Hepatocyte (in vitro differentiated cells): Measurements from ENCODE around the gene ARHGEF26. TPM values are rescaled to one million over a fixed set of nuclear protein-coding genes. Genes with fewer than 3 reads are reported as not detected.

ENCODE experiments used
- DNase-seq: peaks from one replicate; pipeline ENCODE4 v3.0.0-alpha.2; 2016; ENCODE audit warnings: low spot score
- H2AFZ ChIP-seq: fragments of 200-600 bp; sonication (generic); 2 replicates; pipeline ENCODE4 v1.6.0; 2016; ENCODE audit warnings: antibody characterized with exemption, mild to moderate bottlenecking
- H3K27ac ChIP-seq: fragments of 200-600 bp; sonication (generic); 2 replicates; pipeline ENCODE4 v1.5.1; 2016; ENCODE audit warnings: mild to moderate bottlenecking
- H3K27me3 ChIP-seq: fragments of 200-600 bp; sonication (generic); 2 replicates; pipeline ENCODE4 v1.6.1; 2016
- H3K36me3 ChIP-seq: fragments of 200-600 bp; sonication (generic); replicated peaks from 2 replicates; pipeline ENCODE4 v1.5.1; 2016; ENCODE audit warnings: low read depth; ENCODE audit not compliant: insufficient read depth
- H3K4me1 ChIP-seq: fragments of 200-600 bp; sonication (generic); 2 replicates; pipeline ENCODE4 v1.5.1; 2016; ENCODE audit warnings: mild to moderate bottlenecking, moderate library complexity; ENCODE audit not compliant: insufficient read depth
- H3K4me2 ChIP-seq: fragments of 200-600 bp; sonication (generic); 2 replicates; pipeline ENCODE4 v1.6.0; 2016
- H3K4me3 ChIP-seq: fragments of 200-600 bp; sonication (generic); 2 replicates; pipeline ENCODE4 v1.5.1; 2016; ENCODE audit warnings: mild to moderate bottlenecking
- H3K79me2 ChIP-seq: fragments of 200-600 bp; sonication (generic); 2 replicates; pipeline ENCODE4 v1.6.0; 2017; ENCODE audit warnings: mild to moderate bottlenecking
- H3K9me2 ChIP-seq: fragments of 200-600 bp; sonication (generic); replicated peaks from 2 replicates; pipeline ENCODE4 v1.6.0; 2017; ENCODE audit warnings: mild to moderate bottlenecking; ENCODE audit not compliant: insufficient read depth
- H3K9me3 ChIP-seq: fragments of 200-600 bp; sonication (generic); 2 replicates; pipeline ENCODE4 v1.5.1; 2016; ENCODE audit warnings: low read depth, mild to moderate bottlenecking
- H4K20me1 ChIP-seq: fragments of 200-600 bp; sonication (generic); 2 replicates; pipeline ENCODE4 v1.6.0; 2016; ENCODE audit warnings: mild to moderate bottlenecking; ENCODE audit not compliant: insufficient read depth, poor library complexity, severe bottlenecking
- EZH2 ChIP-seq: fragments of 200-600 bp; sonication (generic); IDR thresholded peaks from 2 replicates; pipeline ENCODE4 v1.6.1; 2016; ENCODE audit warnings: antibody characterized with exemption, mild to moderate bottlenecking, borderline replicate concordance
- EZH2phosphoT487 ChIP-seq: fragments of 200-600 bp; sonication (generic); IDR thresholded peaks from one replicate; pipeline ENCODE4 v1.6.1; 2018; ENCODE audit warnings: antibody characterized with exemption, mild to moderate bottlenecking, low read depth, moderate library complexity; ENCODE audit not compliant: unreplicated experiment, severe bottlenecking
- WGBS: methylation state at CpG from one replicate; pipeline ENCODE4 v1.1.6; 2016; ENCODE audit warnings: low lambda C conversion rate; ENCODE audit errors: missing lambda C conversion rate; 5-methylcytosine and 5-hydroxymethylcytosine counted together
- polyA plus RNA-seq: library from polyadenylated mRNA; unstranded; fragments of >200 nt; fragmentation: Nextera tagmentation; extraction: Ambion mirVana; gene quantifications from 2 replicates; pipeline ENCODE4 v1.2.1, GENCODE V29; 2016
- total RNA-seq: library from RNA; depleted of rRNA; stranded (reverse); fragments of >200 nt; gene quantifications from 2 replicates; pipeline ENCODE4 v1.2.3, GENCODE V29; 2014
- TF ChIP-seq, protein P1 (sequence below): fragments of 200-600 bp; sonication (generic); IDR thresholded peaks from 2 replicates; pipeline ENCODE4 v1.5.1; 2016; ENCODE audit warnings: antibody characterized with exemption, mild to moderate bottlenecking; ENCODE audit not compliant: poor library complexity

Gene ARHGEF26
- total and polyA plus RNA-seq, 2 experiments from 2014 or later, result 13.6 to 20.9 TPM

DNA sequence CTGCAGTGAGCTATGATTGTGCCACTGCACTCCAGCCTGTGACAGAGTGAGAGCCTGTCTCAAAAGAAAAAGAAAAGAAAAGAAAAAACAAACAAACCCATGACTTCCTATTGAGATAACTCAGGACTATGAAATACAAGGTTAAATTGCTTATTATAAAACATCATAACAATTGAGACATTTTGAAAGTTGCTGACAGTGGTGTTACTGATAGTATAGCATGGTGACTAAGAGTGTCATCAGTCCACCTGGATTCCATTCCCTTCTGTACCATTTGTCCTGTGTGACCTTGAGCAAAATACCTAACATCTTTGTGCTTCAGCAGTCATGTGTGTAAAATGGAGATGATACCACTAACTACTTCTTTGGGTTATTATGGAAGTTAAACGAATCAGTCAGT, 49.1 kb downstream of the ARHGEF26 start:
- 91% methylated on average over 1 of the region's 1 CpG for WGBS
- H2AFZ ChIP-seq, result no peak overlapping the region
- H3K79me2 ChIP-seq, result no peaks in the 10 kb centered on the region
- no peak for DNase-seq
- no peak overlapping the region for H3K4me3 ChIP-seq
- H3K27me3 ChIP-seq, result no peaks in the 10 kb centered on the region
- TF ChIP-seq EZH2, result no peak
- no peak for TF ChIP-seq EZH2phosphoT487
- TF ChIP-seq, protein P1, sequence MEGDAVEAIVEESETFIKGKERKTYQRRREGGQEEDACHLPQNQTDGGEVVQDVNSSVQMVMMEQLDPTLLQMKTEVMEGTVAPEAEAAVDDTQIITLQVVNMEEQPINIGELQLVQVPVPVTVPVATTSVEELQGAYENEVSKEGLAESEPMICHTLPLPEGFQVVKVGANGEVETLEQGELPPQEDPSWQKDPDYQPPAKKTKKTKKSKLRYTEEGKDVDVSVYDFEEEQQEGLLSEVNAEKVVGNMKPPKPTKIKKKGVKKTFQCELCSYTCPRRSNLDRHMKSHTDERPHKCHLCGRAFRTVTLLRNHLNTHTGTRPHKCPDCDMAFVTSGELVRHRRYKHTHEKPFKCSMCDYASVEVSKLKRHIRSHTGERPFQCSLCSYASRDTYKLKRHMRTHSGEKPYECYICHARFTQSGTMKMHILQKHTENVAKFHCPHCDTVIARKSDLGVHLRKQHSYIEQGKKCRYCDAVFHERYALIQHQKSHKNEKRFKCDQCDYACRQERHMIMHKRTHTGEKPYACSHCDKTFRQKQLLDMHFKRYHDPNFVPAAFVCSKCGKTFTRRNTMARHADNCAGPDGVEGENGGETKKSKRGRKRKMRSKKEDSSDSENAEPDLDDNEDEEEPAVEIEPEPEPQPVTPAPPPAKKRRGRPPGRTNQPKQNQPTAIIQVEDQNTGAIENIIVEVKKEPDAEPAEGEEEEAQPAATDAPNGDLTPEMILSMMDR, result no peak
- peaks cover 4% of the 10 kb centered on the region for H3K4me1 ChIP-seq
- H3K9me2 ChIP-seq, result no peaks in the 10 kb centered on the region
- H3K4me2 ChIP-seq, result no peak overlapping the region
- H3K9me3 ChIP-seq, result no peaks in the 10 kb centered on the region
- H3K36me3 ChIP-seq, result no peaks in the 10 kb centered on the region
- H4K20me1 ChIP-seq, result no peaks in the 10 kb centered on the region
- no peak overlapping the region for H3K27ac ChIP-seq

DNA sequence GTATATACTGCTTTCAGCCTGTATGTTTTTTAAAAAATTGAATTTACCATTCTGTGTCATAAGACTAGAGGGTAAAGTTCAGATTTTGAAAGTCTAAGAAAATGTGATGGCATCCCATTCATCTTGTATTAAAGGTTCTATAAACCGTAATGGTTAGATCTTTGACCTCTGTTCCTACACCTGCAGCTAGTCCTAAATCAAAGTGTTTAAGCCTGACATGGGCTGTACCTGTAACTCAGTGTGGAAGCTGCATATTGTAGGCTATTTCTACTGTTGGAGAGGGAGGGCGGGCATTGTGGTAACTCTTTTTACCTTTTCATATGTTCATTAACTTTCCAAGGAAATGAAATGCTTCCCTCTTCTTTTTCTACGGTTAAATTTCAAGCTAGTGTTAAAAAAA, 53.9 kb downstream of the ARHGEF26 start:
- 85% methylated on average over 3 of the region's 3 CpGs for WGBS
- Histone ChIP-seq H3K27me3 (no peaks in the 10 kb centered on the region), H3K9me2 (no peaks in the 10 kb centered on the region), H2AFZ (no peak overlapping the region), H3K79me2 (no peaks in the 10 kb centered on the region), H3K4me1 (peaks cover 12% of the 10 kb centered on the region), H3K27ac (no peak overlapping the region), H3K36me3 (no peaks in the 10 kb centered on the region), H3K4me2 (no peak overlapping the region), H3K4me3 (no peak overlapping the region), H4K20me1 (no peaks in the 10 kb centered on the region), H3K9me3 (no peaks in the 10 kb centered on the region)
- DNase-seq, result no peak
- no peak for TF ChIP-seq EZH2phosphoT487
- no peak for TF ChIP-seq EZH2
- TF ChIP-seq, protein P1, result no peak

DNA sequence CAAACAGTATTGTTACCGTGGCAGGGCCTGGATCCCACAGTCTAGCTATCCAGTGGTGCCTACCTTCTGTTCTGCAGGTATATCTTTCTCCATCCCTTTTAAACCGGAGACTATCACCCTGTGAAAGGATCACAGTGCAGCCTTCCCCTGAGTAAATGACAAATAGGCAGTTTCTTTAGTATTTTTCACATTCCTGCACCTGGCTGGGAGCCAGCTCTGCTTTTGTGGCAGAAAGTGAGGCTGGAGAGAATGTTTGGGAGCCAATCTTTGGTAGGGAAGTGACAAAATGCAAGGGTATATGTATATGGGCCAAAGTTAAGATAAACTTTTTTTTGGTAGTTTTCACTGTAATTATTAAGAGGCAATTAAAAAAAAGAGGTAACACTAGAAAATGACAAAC, 54.8 kb downstream of the ARHGEF26 start:
- Histone ChIP-seq H3K4me3 (no peak overlapping the region), H4K20me1 (no peaks in the 10 kb centered on the region), H3K27me3 (no peaks in the 10 kb centered on the region), H3K4me1 (peaks cover 12% of the 10 kb centered on the region), H3K4me2 (no peak overlapping the region), H3K9me3 (no peaks in the 10 kb centered on the region), H3K27ac (no peak overlapping the region), H3K36me3 (no peaks in the 10 kb centered on the region), H3K9me2 (no peaks in the 10 kb centered on the region), H2AFZ (no peak overlapping the region), H3K79me2 (no peaks in the 10 kb centered on the region)
- WGBS, result 47% methylated on average over 2 of the region's 2 CpGs
- TF ChIP-seq, protein P1, result no peak
- TF ChIP-seq EZH2, result no peak
- TF ChIP-seq EZH2phosphoT487, result no peak
- no peak for DNase-seq

DNA sequence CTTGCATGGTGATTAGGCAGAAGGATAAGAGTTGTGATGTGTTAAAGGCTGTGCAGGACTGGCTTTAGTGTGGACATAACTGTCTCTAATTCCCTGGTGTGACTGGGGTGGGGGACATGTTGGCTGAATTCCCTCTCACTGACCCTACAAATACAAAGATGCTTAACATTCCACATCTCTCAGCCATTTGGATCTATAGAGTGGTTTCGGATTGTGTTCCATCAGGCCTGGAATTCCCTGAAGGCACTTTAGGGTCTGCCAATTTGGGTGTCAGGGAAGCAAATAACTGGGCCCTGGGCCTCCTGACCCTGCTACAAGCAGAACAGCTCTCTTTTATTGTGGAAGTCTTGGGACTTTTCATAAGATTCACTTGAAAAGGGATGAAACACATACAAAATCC, 56.2 kb downstream of the ARHGEF26 start:
- no peaks in the 10 kb centered on the region for H3K79me2 ChIP-seq
- WGBS, result 72% methylated on average over 1 of the region's 1 CpG
- no peaks in the 10 kb centered on the region for H3K27me3 ChIP-seq
- no peak overlapping the region for H3K4me3 ChIP-seq
- DNase-seq, result no peak
- no peak overlapping the region for H3K4me2 ChIP-seq
- H3K36me3 ChIP-seq, result no peaks in the 10 kb centered on the region
- no peak overlapping the region for H3K27ac ChIP-seq
- TF ChIP-seq EZH2phosphoT487, result no peak
- no peak for TF ChIP-seq EZH2
- TF ChIP-seq, protein P1, result no peak
- peaks cover 12% of the 10 kb centered on the region for H3K4me1 ChIP-seq
- H3K9me3 ChIP-seq, result no peaks in the 10 kb centered on the region
- H2AFZ ChIP-seq, result no peak overlapping the region
- no peaks in the 10 kb centered on the region for H3K9me2 ChIP-seq
- H4K20me1 ChIP-seq, result no peaks in the 10 kb centered on the region
